ENCODE measurements around the gene COL1A2.

COL1A2 gene

DNA sequence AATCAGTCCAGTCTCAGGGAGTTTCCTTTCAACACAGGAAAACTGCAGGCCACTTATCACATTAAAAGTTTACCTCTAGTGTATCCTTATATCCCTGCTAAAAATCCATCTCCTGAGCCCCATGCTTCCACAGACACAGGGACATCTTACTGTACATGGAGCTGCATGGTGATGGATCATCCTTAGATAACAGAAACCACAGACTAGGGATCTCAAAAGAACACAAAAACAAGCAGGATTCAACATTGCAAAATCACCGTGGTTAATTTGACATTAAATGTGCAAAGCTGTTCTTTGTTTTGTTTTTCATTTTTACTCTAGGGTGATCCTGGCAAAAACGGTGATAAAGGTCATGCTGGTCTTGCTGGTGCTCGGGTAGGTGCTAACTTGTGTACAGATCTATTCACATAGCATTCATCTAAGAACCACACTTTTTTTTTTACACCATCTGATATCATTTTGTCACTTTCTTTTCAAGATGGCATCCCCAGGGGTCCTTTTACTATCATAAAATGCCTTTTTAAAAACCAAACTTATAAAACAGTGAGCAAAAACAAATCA is 18.1 kb downstream of the COL1A2 start:
- no peaks in the 10 kb centered on the region for H3K9me3 ChIP-seq (ENCODE audit: control insufficient read depth, low read depth, low read length)
- H3K9ac ChIP-seq (ENCODE audit: low read length), result no peak overlapping the region
- H3K4me1 ChIP-seq (ENCODE audit: control insufficient read depth, low read depth, low read length), result no peaks in the 10 kb centered on the region
- peaks cover 96% of the 10 kb centered on the region for H3K36me3 ChIP-seq (ENCODE audit: control insufficient read depth, low read depth, low read length)
- H3K4me3 ChIP-seq (ENCODE audit: low read length), result no peak overlapping the region
- H3K27ac ChIP-seq (ENCODE audit: low read length), result no peak overlapping the region
- no peaks in the 10 kb centered on the region for H3K27me3 ChIP-seq (ENCODE audit: control insufficient read depth, insufficient read depth, low read length)

DNA sequence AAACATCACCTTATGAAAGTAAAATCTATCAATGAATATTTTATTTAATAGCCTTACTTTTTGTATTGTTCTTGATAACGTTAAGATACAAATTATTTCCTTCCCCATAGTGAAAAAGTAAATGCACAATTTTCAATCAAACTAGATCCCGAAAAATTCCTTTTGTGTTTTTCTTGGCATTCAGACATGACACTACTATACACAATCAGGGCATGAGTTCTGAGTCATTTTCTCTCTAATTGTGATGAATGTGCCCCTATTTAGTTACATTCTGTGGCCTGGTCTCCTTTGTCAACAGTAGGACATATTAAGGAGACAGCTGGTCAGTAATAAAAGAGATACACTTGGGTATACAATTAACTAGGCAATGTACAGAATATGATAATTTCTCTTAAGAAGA is 19.8 kb downstream of the COL1A2 start:
- no peak overlapping the region for H3K4me3 ChIP-seq (ENCODE audit: low read length)
- H3K36me3 ChIP-seq (ENCODE audit: control insufficient read depth, low read depth, low read length), result peaks cover 96% of the 10 kb centered on the region
- no peaks in the 10 kb centered on the region for H3K27me3 ChIP-seq (ENCODE audit: control insufficient read depth, insufficient read depth, low read length)
- H3K27ac ChIP-seq (ENCODE audit: low read length), result no peak overlapping the region
- H3K9ac ChIP-seq (ENCODE audit: low read length), result no peak overlapping the region
- no peaks in the 10 kb centered on the region for H3K9me3 ChIP-seq (ENCODE audit: control insufficient read depth, low read depth, low read length)
- no peaks in the 10 kb centered on the region for H3K4me1 ChIP-seq (ENCODE audit: control insufficient read depth, low read depth, low read length)

DNA sequence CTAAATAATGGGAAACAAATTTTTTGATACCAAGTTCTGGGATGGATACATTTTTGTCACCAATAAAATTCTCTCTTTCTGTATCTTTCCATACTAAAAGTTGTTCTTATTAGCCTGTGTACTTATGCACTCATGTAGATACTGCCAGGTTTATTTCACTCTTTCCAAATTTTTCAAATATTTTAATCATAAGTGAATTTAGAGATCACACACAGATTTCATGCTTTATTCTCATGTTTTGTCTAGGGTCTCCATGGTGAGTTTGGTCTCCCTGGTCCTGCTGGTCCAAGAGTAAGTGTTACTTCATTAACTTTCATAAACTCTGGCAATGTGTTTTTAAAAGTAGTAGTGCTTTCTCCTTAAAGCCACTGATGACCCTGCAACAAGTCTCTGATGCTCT is 20.3 kb downstream of the COL1A2 start:
- H3K27me3 ChIP-seq (ENCODE audit: control insufficient read depth, insufficient read depth, low read length), result no peaks in the 10 kb centered on the region
- no peaks in the 10 kb centered on the region for H3K9me3 ChIP-seq (ENCODE audit: control insufficient read depth, low read depth, low read length)
- peaks cover 97% of the 10 kb centered on the region for H3K36me3 ChIP-seq (ENCODE audit: control insufficient read depth, low read depth, low read length)
- H3K4me3 ChIP-seq (ENCODE audit: low read length), result no peak overlapping the region
- no peaks in the 10 kb centered on the region for H3K4me1 ChIP-seq (ENCODE audit: control insufficient read depth, low read depth, low read length)
- no peak overlapping the region for H3K27ac ChIP-seq (ENCODE audit: low read length)
- no peak overlapping the region for H3K9ac ChIP-seq (ENCODE audit: low read length)

DNA sequence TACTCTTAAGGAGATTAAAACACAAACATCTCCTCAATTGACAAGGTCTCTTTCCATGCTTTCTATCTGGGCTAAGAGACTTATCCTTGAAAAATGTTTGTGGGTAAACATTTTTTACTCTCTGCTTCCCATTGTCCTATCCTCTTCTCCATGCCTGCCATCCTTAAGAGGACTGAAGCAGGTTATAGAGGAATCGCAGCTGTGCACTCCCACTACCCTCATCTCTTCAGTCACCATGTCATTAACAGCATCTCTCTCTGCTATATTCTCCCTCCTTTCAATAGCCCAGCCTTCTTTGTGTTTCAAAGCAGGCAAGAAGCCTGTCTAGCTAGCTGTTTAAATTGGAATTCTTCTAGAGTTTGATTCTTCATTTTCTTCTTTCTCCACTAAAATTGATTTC is 22.6 kb downstream of the COL1A2 start:
- peaks cover 97% of the 10 kb centered on the region for H3K36me3 ChIP-seq (ENCODE audit: control insufficient read depth, low read depth, low read length)

DNA sequence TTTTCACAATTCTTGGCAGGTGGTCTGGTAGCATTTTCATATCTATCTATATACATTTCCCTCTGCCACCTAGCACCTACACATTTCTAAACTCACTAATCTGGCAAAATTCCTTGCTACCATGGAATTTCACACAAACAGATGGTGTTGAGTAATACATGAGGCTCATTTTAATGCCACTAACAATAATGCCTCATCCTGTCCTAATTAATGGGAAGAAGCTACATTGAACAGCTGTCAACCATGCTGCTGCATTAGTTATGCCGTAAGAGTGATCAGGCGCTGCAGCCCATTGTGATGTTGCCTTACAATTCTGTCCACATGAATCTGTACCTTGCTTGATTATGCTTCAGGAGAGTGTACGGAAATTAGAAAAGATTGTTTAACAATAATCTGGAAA is 23.2 kb downstream of the COL1A2 start:
- Histone ChIP-seq H3K4me1 (ENCODE audit: control insufficient read depth, low read depth, low read length) (no peaks in the 10 kb centered on the region), H3K4me3 (ENCODE audit: low read length) (no peak overlapping the region), H3K9ac (ENCODE audit: low read length) (no peak overlapping the region), H3K9me3 (ENCODE audit: control insufficient read depth, low read depth, low read length) (no peaks in the 10 kb centered on the region), H3K27me3 (ENCODE audit: control insufficient read depth, insufficient read depth, low read length) (no peaks in the 10 kb centered on the region), H3K27ac (ENCODE audit: low read length) (no peak overlapping the region), H3K36me3 (ENCODE audit: control insufficient read depth, low read depth, low read length) (peaks cover 97% of the 10 kb centered on the region)

More for the DNA sequence above, 22.6 kb downstream of the COL1A2 start:
- Histone ChIP-seq H3K4me3 (ENCODE audit: low read length) (no peak overlapping the region), H3K9ac (ENCODE audit: low read length) (no peak overlapping the region), H3K27ac (ENCODE audit: low read length) (no peak overlapping the region), H3K9me3 (ENCODE audit: control insufficient read depth, low read depth, low read length) (no peaks in the 10 kb centered on the region), H3K27me3 (ENCODE audit: control insufficient read depth, insufficient read depth, low read length) (no peaks in the 10 kb centered on the region), H3K4me1 (ENCODE audit: control insufficient read depth, low read depth, low read length) (no peaks in the 10 kb centered on the region)

DNA sequence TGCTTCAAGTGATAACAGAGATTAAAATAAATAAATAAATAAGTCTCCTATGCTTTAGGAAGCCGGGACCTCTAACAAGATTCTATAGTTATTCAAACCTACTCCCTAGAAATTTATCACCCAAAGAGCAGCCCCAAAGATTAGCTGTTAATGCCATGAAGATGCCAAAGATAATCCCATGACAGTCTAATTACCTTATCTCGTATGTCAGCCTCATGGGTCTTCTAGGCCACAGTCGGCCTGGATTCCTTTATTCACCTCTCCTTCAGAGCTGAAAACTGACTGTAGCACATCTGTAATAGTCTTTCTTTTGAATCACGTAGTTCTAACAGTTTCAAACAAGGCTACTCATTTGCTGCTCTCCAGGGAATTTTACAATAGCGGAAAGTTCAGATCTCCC is 24.2 kb downstream of the COL1A2 start:
- Histone ChIP-seq H3K27me3 (ENCODE audit: control insufficient read depth, insufficient read depth, low read length) (no peaks in the 10 kb centered on the region), H3K9ac (ENCODE audit: low read length) (no peak overlapping the region)

DNA sequence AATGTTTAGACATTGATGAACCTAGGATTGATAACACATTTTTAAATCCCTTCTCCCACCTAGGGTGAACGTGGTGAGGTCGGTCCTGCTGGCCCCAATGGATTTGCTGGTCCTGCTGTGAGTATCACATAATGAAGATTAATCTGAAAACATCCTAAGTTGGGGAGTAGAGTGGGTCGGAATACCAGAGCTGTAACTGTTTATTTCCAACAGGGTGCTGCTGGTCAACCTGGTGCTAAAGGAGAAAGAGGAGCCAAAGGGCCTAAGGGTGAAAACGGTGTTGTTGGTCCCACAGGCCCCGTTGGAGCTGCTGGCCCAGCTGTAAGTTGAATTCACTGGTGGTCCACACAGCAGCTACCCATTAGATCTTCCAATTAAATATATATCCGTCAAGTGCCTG is 25.6 kb downstream of the COL1A2 start:
- Histone ChIP-seq H3K27ac (ENCODE audit: low read length) (no peak overlapping the region), H3K9ac (ENCODE audit: low read length) (no peak overlapping the region), H3K4me1 (ENCODE audit: control insufficient read depth, low read depth, low read length) (no peaks in the 10 kb centered on the region), H3K36me3 (ENCODE audit: control insufficient read depth, low read depth, low read length) (peaks cover 98% of the 10 kb centered on the region), H3K4me3 (ENCODE audit: low read length) (no peak overlapping the region), H3K27me3 (ENCODE audit: control insufficient read depth, insufficient read depth, low read length) (no peaks in the 10 kb centered on the region), H3K9me3 (ENCODE audit: control insufficient read depth, low read depth, low read length) (no peaks in the 10 kb centered on the region)

More for the DNA sequence above, 24.2 kb downstream of the COL1A2 start:
- no peaks in the 10 kb centered on the region for H3K4me1 ChIP-seq (ENCODE audit: control insufficient read depth, low read depth, low read length)
- no peaks in the 10 kb centered on the region for H3K9me3 ChIP-seq (ENCODE audit: control insufficient read depth, low read depth, low read length)
- H3K4me3 ChIP-seq (ENCODE audit: low read length), result no peak overlapping the region
- no peak overlapping the region for H3K27ac ChIP-seq (ENCODE audit: low read length)
- H3K36me3 ChIP-seq (ENCODE audit: control insufficient read depth, low read depth, low read length), result peaks cover 97% of the 10 kb centered on the region

DNA sequence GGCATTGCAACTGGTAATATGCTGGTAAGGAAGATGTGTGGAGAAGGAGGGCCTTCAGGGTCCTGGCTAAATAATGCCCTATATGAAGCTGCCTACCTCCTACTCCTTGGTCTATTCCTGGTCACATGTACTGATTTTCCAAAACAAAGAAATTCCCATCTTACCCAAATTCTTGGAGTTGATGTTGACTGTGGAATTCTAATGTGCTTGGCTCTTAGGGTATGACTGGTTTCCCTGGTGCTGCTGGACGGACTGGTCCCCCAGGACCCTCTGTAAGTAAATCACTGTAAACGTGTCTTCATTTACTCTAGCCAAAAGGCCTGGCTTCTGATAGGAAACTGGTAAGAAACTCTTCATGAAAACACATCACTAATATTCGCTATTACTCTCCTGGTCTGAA is 27.0 kb downstream of the COL1A2 start:
- Histone ChIP-seq H3K9ac (ENCODE audit: low read length) (no peak overlapping the region), H3K4me1 (ENCODE audit: control insufficient read depth, low read depth, low read length) (no peaks in the 10 kb centered on the region), H3K4me3 (ENCODE audit: low read length) (no peak overlapping the region), H3K27me3 (ENCODE audit: control insufficient read depth, insufficient read depth, low read length) (no peaks in the 10 kb centered on the region), H3K9me3 (ENCODE audit: control insufficient read depth, low read depth, low read length) (no peaks in the 10 kb centered on the region), H3K27ac (ENCODE audit: low read length) (no peak overlapping the region), H3K36me3 (ENCODE audit: control insufficient read depth, low read depth, low read length) (peaks cover 98% of the 10 kb centered on the region)

DNA sequence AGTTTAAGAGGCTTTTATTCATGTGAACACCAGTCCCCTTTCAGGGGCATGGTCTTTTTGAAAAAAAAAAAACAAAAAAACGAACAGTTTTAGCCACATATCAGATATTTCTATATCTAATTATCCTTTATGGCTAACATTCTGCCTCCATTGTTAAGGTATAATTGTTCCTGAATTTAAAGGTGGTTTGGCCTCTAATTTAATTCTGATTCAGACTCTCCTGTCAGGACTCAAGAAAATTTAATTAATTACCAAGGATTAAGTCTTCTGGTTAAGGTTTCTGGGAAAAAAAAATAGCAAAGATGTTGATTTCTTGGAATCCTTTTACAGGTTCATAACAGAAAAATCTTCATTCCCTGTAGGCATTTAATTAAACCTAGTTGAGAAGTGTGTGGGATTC is 27.4 kb downstream of the COL1A2 start:
- no peaks in the 10 kb centered on the region for H3K27me3 ChIP-seq (ENCODE audit: control insufficient read depth, insufficient read depth, low read length)
- H3K9ac ChIP-seq (ENCODE audit: low read length), result no peak overlapping the region
- no peaks in the 10 kb centered on the region for H3K4me1 ChIP-seq (ENCODE audit: control insufficient read depth, low read depth, low read length)
- H3K27ac ChIP-seq (ENCODE audit: low read length), result no peak overlapping the region
- H3K36me3 ChIP-seq (ENCODE audit: control insufficient read depth, low read depth, low read length), result peaks cover 99% of the 10 kb centered on the region
- no peak overlapping the region for H3K4me3 ChIP-seq (ENCODE audit: low read length)
- H3K9me3 ChIP-seq (ENCODE audit: control insufficient read depth, low read depth, low read length), result no peaks in the 10 kb centered on the region

DNA sequence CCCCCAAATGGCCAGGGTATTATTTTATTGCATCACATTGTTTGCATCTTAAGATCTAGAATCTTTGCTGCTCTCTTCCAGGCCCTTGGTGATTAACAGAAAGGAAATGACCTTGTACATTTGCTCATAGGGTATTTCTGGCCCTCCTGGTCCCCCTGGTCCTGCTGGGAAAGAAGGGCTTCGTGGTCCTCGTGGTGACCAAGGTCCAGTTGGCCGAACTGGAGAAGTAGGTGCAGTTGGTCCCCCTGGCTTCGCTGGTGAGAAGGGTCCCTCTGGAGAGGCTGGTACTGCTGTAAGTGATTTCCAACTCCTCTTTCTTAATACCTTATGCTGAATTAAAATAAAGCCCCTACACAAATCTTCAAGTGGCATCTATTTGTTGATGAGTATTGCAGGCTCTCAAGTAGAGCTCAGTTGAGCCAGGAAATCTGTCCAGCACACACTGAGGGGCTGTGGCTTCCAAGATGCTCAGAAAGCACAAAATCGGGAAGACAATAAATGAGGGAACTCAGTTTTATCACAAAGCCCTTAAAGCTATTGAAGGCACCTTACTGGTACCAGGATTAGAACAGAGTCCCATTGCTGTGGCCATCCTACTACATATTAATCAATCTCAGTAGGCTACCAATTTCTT is 28.2 kb downstream of the COL1A2 start:
- Histone ChIP-seq H3K4me3 (ENCODE audit: low read length) (no peak overlapping the region), H3K9me3 (ENCODE audit: control insufficient read depth, low read depth, low read length) (no peaks in the 10 kb centered on the region), H3K27me3 (ENCODE audit: control insufficient read depth, insufficient read depth, low read length) (no peaks in the 10 kb centered on the region), H3K27ac (ENCODE audit: low read length) (no peak overlapping the region), H3K9ac (ENCODE audit: low read length) (no peak overlapping the region), H3K36me3 (ENCODE audit: control insufficient read depth, low read depth, low read length) (peaks cover 100% of the 10 kb centered on the region), H3K4me1 (ENCODE audit: control insufficient read depth, low read depth, low read length) (no peaks in the 10 kb centered on the region)

DNA sequence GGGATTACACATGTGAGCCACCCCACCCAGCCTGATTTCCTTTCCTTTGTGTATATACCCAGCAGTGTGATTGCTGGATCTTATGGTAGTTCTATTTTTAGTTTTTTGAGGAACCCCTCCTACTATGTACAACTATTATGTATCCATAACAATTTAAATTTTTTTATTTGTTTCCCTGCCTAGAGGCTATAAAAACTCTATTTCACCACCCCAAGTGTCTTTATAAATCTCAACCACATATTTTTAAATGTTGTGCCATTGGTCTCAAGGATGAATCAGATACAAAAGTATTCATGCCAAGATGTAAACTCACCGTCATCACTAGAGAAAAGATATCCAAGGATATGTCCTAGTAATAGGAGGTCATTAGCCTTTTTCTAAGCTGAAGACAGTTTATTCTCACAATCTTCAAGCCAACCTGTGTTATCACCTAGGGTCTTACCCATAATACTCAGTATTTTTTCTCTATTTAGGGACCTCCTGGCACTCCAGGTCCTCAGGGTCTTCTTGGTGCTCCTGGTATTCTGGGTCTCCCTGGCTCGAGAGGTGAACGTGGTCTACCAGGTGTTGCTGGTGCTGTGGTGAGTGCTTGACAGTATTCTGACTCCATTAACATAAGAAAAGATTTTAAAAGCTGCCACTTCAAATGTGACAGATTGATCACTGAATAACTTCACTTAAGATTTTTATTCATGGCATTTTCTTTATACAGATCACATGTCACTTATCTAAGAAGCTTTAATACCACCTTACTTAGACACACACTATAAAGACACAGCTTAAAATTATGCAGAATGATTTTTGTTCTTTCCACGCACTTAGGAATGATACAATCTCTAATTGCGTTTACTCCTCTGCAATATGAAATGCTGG is 29.4 kb downstream of the COL1A2 start:
- peaks cover 100% of the 10 kb centered on the region for H3K36me3 ChIP-seq (ENCODE audit: control insufficient read depth, low read depth, low read length)
- H3K4me1 ChIP-seq (ENCODE audit: control insufficient read depth, low read depth, low read length), result no peaks in the 10 kb centered on the region
- H3K27me3 ChIP-seq (ENCODE audit: control insufficient read depth, insufficient read depth, low read length), result no peaks in the 10 kb centered on the region
- no peaks in the 10 kb centered on the region for H3K9me3 ChIP-seq (ENCODE audit: control insufficient read depth, low read depth, low read length)
- H3K9ac ChIP-seq (ENCODE audit: low read length), result no peak overlapping the region
- H3K4me3 ChIP-seq (ENCODE audit: low read length), result no peak overlapping the region
- no peak overlapping the region for H3K27ac ChIP-seq (ENCODE audit: low read length)

Measured in iPS-18a (cell line).